AG09319 (cell line): Measurements from ENCODE around the gene COG5.

Source experiments
- DNase-seq: peaks from one replicate; pipeline ENCODE4 v3.0.0-alpha.2; 2010; ENCODE audit warnings: low read depth; ENCODE audit errors: extremely low read depth
- TF ChIP-seq, protein P1 (sequence below): IDR thresholded peaks from 2 replicates; pipeline ENCODE4 v1.5.1; 2011; ENCODE audit warnings: low read depth, mild to moderate bottlenecking, inconsistent platforms, low read length, moderate library complexity

Gene COG5

DNA sequence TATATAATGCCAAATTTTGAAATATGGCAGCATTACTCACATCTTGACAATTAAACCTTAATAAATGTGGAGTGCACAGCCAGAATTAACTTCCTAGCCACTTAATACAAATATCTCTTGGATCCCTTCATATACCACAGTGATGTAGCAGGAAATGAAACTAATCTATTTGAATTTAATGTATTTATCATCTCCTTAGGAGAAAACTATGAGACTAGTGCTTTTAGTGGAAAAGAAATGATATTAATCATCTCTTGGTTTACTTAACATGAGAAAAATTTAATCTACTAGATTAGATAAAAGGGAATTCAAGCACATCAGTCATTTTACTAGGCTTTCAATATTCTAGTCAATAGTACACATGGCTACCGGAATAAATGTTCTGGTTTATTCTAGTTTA, 149.5 kb downstream of the COG5 start:
- TF ChIP-seq, protein P1, sequence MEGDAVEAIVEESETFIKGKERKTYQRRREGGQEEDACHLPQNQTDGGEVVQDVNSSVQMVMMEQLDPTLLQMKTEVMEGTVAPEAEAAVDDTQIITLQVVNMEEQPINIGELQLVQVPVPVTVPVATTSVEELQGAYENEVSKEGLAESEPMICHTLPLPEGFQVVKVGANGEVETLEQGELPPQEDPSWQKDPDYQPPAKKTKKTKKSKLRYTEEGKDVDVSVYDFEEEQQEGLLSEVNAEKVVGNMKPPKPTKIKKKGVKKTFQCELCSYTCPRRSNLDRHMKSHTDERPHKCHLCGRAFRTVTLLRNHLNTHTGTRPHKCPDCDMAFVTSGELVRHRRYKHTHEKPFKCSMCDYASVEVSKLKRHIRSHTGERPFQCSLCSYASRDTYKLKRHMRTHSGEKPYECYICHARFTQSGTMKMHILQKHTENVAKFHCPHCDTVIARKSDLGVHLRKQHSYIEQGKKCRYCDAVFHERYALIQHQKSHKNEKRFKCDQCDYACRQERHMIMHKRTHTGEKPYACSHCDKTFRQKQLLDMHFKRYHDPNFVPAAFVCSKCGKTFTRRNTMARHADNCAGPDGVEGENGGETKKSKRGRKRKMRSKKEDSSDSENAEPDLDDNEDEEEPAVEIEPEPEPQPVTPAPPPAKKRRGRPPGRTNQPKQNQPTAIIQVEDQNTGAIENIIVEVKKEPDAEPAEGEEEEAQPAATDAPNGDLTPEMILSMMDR, result no peak

DNA sequence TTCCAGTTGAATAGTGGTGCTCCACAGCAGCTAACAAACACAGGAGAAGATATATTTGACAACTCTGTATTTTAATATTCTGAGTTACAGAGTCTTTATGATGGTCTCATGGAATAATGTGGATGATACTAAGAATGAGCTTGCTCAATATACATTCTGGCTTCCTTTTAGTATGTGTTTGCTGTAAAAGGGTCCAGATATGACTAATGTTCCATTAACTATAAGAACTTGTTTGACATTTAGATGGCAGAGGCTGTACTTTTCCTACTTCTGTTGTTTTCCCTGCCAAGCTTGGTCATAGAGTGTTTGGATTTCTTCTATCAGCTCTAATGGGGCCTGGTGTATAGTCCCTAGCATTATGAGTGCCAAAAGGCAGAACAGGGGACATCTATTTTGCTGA, 155.4 kb downstream of the COG5 start:
- TF ChIP-seq, protein P1, result no peak

More for the DNA sequence above, 149.5 kb downstream of the COG5 start:
- no peak for DNase-seq

DNA sequence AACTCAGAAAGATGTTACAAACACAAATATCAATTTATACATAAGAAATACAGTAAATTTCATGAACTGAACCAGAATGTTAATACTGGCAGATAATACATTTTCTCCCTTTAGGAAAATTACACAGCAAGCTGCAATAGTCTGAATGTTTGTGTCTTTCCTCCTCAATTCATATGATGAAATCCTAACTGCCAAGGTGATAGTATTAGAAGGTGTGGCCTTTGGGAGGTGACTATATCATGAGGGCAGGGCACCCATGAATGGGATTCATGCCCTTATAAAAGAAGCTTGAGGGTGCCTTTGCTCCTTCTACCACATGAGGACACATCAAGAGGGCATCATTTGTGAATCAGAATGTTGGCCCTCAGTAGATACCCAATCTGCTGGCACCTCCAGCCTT, 158.2 kb downstream of the COG5 start:
- no peak for DNase-seq
- TF ChIP-seq, protein P1, result no peak

More for the DNA sequence above, 155.4 kb downstream of the COG5 start:
- DNase-seq, result no peak

DNA sequence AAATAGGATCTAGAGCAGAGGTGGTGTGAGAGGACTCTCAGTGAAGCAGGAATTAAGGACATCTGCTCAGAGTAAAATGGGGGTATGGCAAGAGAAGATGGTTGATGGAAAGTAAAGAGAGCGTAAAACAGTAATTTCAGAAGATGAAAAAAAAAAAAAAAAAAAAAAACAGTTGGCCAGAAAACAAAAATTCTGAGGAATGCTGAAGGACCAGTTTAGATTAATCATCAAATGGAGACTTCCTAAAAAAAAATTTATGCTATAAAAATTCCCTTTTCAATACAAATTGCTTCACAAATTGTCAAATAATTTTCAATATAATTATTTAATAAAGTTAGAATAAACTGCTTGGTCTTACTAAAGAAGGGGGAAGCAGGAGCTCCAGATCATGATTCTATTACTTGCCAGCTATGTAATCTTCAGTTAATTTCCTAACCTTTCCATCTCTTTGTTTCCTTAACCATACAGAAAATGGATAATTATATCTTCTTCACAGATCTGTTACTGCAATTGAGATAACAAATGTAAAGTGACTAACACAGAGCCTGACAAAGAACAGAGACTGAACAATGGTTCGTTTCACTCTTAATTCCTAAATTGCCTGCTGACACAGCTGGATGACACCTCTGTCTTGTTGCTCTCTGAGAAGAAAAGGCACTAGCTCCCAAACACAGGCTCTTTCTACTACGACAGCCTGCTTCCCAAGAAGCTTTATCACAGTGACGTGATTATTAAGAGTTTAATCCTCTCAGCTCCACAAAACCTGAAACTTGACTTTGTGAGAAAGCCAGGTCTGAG, 158.8 kb downstream of the COG5 start:
- TF ChIP-seq, protein P1, result no peak
- DNase-seq, result no peak

DNA sequence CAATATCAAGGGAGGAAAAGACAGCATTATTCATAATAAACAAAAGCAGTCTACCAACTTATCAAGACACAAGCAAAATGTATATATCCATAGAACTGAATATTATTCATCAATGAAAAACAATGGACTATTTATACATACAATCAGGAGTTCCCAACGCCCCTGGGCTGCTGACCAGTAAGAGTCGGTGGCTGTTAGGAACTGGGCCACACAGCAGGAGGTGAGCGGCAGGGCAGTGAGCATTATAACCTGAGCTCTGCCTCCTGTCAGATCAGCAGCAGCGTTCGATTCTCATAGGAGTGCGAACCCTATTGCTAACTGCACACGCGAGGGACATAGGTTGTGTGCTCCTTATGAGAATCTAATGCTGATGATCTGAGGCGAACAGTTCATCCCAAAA, 165.6 kb downstream of the COG5 start:
- DNase-seq, result no peak
- TF ChIP-seq, protein P1, result no peak

DNA sequence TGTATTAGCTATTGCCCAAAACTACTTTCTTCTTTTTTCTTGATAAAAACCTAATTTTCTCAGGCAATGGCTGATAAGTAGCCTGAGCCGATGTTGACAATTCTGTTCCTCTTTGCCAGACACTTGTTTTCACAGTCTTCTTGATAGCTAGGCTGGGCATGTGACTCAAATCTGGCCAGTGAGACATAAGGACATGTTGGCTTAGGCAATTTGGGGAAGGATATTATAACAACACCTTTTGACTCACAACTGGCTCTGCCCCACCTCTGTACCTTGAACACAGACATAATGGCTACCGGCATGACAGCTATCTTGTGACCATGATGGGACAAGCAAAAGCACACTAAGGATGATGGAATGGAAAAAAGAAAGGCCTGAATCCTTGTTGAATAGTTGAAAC, 166.7 kb downstream of the COG5 start:
- TF ChIP-seq, protein P1, result no peak

DNA sequence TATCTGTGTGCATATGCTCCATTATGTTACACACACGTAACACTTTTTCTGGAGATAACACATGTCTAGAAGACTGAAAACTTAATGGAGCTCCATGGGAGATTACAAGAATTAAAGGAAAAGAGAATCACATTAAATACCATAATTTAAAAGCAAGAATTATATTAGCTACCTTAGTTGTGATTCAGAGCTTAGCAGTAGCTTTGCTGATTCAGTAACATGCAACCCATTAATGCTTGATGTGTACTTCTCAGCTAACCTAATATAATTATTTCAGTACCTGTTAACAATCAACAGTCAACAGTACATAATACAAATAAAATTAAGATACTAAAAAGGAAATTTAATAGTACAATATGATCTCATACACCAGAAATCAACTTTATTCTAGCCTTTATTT, 167.6 kb downstream of the COG5 start:
- no peak for DNase-seq
- TF ChIP-seq, protein P1, result no peak

More for the DNA sequence above, 166.7 kb downstream of the COG5 start:
- DNase-seq, result no peak
